OCI-LY3 (cell line): ENCODE results near the gene IL17RA.

Experiments used
- H2AFZ ChIP-seq: fragments of 200-600, 300-600 bp; shearing (Covaris generic); 2 replicates; pipeline ENCODE4 v1.6.0; 2014; ENCODE audit warnings: antibody characterized with exemption, low read depth, low read length
- H3K27ac ChIP-seq: fragments of 200-600, 300-600 bp; sonication (generic); 2 replicates; pipeline ENCODE4 v1.5.1; 2014; ENCODE audit warnings: mild to moderate bottlenecking, low read length, moderate library complexity, mixed read lengths
- H3K27me3 ChIP-seq: fragments of 200-600, 300-600 bp; sonication (generic); 2 replicates; pipeline ENCODE4 v1.6.1; 2014; ENCODE audit warnings: low read depth, low read length, mixed read lengths
- H3K36me3 ChIP-seq: fragments of 200-600, 300-600 bp; sonication (generic); replicated peaks from 2 replicates; pipeline ENCODE3; 2014; ENCODE audit warnings: low read depth, low read length, mixed read lengths
- H3K4me1 ChIP-seq: fragments of 300-600, 200-600 bp; sonication (generic); 2 replicates; pipeline ENCODE4 v1.6.1; 2014; ENCODE audit warnings: low read length, mixed read lengths
- H3K4me2 ChIP-seq: fragments of 200-600, 300-600 bp; sonication (generic); 2 replicates; pipeline ENCODE4 v1.6.1; 2014; ENCODE audit warnings: low read length, mixed read lengths
- H3K4me3 ChIP-seq: fragments of 300-600, 200-600 bp; sonication (generic); 2 replicates; pipeline ENCODE4 v1.5.1; 2014; ENCODE audit warnings: antibody characterized with exemption, mild to moderate bottlenecking, low read length, moderate library complexity
- H3K79me2 ChIP-seq: fragments of 300-600, 200-600 bp; shearing (Covaris generic); 2 replicates; pipeline ENCODE4 v1.6.1; 2014; ENCODE audit warnings: mild to moderate bottlenecking, low read length, mixed read lengths
- H3K9ac ChIP-seq: fragments of 300-600, 200-600 bp; shearing (Covaris generic); 2 replicates; pipeline ENCODE4 v1.6.0; 2014; ENCODE audit warnings: mild to moderate bottlenecking, low read length, moderate library complexity
- H3K9me3 ChIP-seq: fragments of 200-600, 300-600 bp; shearing (Covaris generic); 2 replicates; pipeline ENCODE4 v1.6.1; 2014; ENCODE audit warnings: low read length, mixed read lengths; ENCODE audit not compliant: insufficient read depth
- H4K20me1 ChIP-seq: fragments of 200-600, 300-600 bp; sonication (generic); 2 replicates; pipeline ENCODE4 v1.6.1; 2016; ENCODE audit warnings: low read length, mixed read lengths; ENCODE audit not compliant: insufficient read depth
- CTCF ChIP-seq: fragments of 200-600, 300-600 bp; sonication (generic); IDR thresholded peaks from 2 replicates; pipeline ENCODE4 v1.5.1; 2014; ENCODE audit warnings: antibody characterized with exemption, low read length, low read depth
- EZH2phosphoT487 ChIP-seq: fragments of 200-600 bp; shearing (Covaris generic); IDR thresholded peaks from 2 replicates; pipeline ENCODE4 v1.6.1; 2018; ENCODE audit warnings: antibody characterized with exemption, mixed run types, low read depth

Gene IL17RA

GRCh38 chr22:17077255-17077654, 7.5 kb upstream of the IL17RA start:
- Histone ChIP-seq H4K20me1 (peaks cover 11% of the 10 kb centered on the region), H3K27me3 (no peaks in the 10 kb centered on the region), H3K9me3 (no peaks in the 10 kb centered on the region), H3K4me3 (no peak overlapping the region), H3K79me2 (peaks cover 3% of the 10 kb centered on the region; the same call in 1 of the 2 replicates), H3K9ac (no peak overlapping the region), H3K4me2 (no peak overlapping the region), H3K4me1 (no peaks in the 10 kb centered on the region), H3K36me3 (peaks cover 11% of the 10 kb centered on the region), H2AFZ (no peak overlapping the region), H3K27ac (no peak overlapping the region)
- no peak for TF ChIP-seq EZH2phosphoT487
- no peak for TF ChIP-seq CTCF

GRCh38 chr22:17079572-17079971, 5.2 kb upstream of the IL17RA start:
- Histone ChIP-seq H2AFZ (no peak overlapping the region), H3K9ac (no peak overlapping the region), H3K79me2 (peaks cover 3% of the 10 kb centered on the region; the same call in 1 of the 2 replicates), H3K4me2 (no peak overlapping the region), H3K36me3 (peaks cover 11% of the 10 kb centered on the region), H3K9me3 (no peaks in the 10 kb centered on the region), H3K27ac (no peak overlapping the region), H4K20me1 (peaks cover 5% of the 10 kb centered on the region; the same call in 1 of the 2 replicates), H3K4me1 (no peaks in the 10 kb centered on the region), H3K27me3 (no peaks in the 10 kb centered on the region), H3K4me3 (no peak overlapping the region)
- TF ChIP-seq CTCF, result no peak
- TF ChIP-seq EZH2phosphoT487, result no peak

GRCh38 chr22:17083255-17083654, 1.5 kb upstream of the IL17RA start:
- no peak overlapping the region for H3K4me3 ChIP-seq
- no peaks in the 10 kb centered on the region for H3K9me3 ChIP-seq
- H3K4me1 ChIP-seq, result peaks cover 19% of the 10 kb centered on the region
- no peak overlapping the region for H3K9ac ChIP-seq
- H3K4me2 ChIP-seq, result no peak overlapping the region
- peaks cover 15% of the 10 kb centered on the region for H4K20me1 ChIP-seq
- H3K79me2 ChIP-seq, result peaks cover 18% of the 10 kb centered on the region
- H3K27ac ChIP-seq, result no peak overlapping the region
- no peaks in the 10 kb centered on the region for H3K27me3 ChIP-seq
- H2AFZ ChIP-seq, result no peak overlapping the region
- H3K36me3 ChIP-seq, result peaks cover 2% of the 10 kb centered on the region
- no peak for TF ChIP-seq CTCF
- no peak for TF ChIP-seq EZH2phosphoT487

GRCh38 chr22:17083811-17084441, 874 bp upstream of the IL17RA start:
- Histone ChIP-seq H3K36me3 (peaks cover 2% of the 10 kb centered on the region), H3K4me3 (peak overlapping the region; percentile 86), H3K9me3 (no peaks in the 10 kb centered on the region), H2AFZ (no peak overlapping the region), H3K4me1 (peaks cover 19% of the 10 kb centered on the region), H3K79me2 (peaks cover 18% of the 10 kb centered on the region), H3K27ac (no peak overlapping the region), H3K9ac (no peak overlapping the region), H3K4me2 (peak overlapping the region; percentile 89), H4K20me1 (peaks cover 15% of the 10 kb centered on the region), H3K27me3 (no peaks in the 10 kb centered on the region)
- TF ChIP-seq CTCF (no peak), EZH2phosphoT487 (no peak)
